C4-2B (cell line): ENCODE results near the gene FPR1.

Experiments used
- ZFX ChIP-seq: fragments of 450-650 bp; IDR thresholded peaks from 2 replicates; pipeline ENCODE4 v1.6.1; 2017
- TF ChIP-seq, protein P1 (sequence below): fragments of 450-650 bp; conservative IDR thresholded peaks from 2 replicates; pipeline ENCODE4 v1.5.1; 2017; ENCODE audit warnings: mild to moderate bottlenecking

DNA sequence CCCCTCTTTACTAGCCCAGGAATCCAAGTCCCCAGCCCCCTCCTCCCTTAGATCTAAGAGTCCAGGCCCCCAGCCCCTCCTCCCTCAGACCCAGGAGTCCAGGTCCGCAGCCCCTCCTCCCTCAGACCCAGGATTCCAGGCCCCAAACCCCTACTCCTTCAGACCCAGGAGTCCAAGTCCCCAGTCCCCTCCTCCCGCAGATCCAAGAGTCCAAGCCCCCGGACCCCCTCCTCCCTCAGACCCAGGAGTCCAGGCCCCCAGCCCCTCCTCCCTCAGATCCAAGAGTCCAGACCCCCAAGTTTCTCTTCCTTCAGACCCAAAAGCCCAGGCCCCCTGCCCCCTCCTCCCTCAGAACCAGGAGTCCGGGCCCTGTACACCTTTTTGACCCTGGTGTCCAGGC is 47.1 kb downstream of the FPR1 start:
- TF ChIP-seq, protein P1, sequence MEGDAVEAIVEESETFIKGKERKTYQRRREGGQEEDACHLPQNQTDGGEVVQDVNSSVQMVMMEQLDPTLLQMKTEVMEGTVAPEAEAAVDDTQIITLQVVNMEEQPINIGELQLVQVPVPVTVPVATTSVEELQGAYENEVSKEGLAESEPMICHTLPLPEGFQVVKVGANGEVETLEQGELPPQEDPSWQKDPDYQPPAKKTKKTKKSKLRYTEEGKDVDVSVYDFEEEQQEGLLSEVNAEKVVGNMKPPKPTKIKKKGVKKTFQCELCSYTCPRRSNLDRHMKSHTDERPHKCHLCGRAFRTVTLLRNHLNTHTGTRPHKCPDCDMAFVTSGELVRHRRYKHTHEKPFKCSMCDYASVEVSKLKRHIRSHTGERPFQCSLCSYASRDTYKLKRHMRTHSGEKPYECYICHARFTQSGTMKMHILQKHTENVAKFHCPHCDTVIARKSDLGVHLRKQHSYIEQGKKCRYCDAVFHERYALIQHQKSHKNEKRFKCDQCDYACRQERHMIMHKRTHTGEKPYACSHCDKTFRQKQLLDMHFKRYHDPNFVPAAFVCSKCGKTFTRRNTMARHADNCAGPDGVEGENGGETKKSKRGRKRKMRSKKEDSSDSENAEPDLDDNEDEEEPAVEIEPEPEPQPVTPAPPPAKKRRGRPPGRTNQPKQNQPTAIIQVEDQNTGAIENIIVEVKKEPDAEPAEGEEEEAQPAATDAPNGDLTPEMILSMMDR: no peak
- no peak for TF ChIP-seq ZFX
